VCaP (cell line): ENCODE results near the gene PARPBP.
"Not testable (repeated sequence)": the region's sequence is repeated elsewhere in the genome, so short reads cannot be mapped to it uniquely, and the experiment has no call there.

Experiments
- H3K27ac ChIP-seq: fragments of 450-650 bp; 2 replicates; pipeline ENCODE4 v1.5.1; 2017
- TF ChIP-seq, protein P1 (sequence below): fragments of 450-650 bp; conservative IDR thresholded peaks from 2 replicates; pipeline ENCODE4 v1.5.1; 2017; ENCODE audit warnings: mild to moderate bottlenecking, moderate library complexity

PARPBP gene

DNA sequence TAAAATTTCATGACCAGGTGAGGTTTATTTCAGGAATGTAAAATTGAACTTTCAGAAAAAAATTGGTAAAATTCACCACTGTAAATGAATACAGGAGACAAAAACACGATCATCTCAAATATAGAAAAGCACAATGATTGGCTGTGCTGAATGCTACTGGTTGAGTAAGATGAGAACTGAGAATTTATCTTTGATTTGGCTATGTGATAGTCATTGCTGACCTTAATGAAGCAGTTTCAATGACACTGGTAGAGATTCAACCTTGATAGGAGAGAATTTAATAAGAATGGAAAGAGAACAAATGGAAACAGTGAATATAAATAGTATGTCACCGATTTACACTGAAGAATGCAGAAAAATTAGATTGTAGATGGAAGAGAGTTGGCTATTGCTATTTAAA lies 84.0 kb downstream of the PARPBP start:
- TF ChIP-seq, protein P1, sequence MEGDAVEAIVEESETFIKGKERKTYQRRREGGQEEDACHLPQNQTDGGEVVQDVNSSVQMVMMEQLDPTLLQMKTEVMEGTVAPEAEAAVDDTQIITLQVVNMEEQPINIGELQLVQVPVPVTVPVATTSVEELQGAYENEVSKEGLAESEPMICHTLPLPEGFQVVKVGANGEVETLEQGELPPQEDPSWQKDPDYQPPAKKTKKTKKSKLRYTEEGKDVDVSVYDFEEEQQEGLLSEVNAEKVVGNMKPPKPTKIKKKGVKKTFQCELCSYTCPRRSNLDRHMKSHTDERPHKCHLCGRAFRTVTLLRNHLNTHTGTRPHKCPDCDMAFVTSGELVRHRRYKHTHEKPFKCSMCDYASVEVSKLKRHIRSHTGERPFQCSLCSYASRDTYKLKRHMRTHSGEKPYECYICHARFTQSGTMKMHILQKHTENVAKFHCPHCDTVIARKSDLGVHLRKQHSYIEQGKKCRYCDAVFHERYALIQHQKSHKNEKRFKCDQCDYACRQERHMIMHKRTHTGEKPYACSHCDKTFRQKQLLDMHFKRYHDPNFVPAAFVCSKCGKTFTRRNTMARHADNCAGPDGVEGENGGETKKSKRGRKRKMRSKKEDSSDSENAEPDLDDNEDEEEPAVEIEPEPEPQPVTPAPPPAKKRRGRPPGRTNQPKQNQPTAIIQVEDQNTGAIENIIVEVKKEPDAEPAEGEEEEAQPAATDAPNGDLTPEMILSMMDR = no peak
- no peak overlapping the region for H3K27ac ChIP-seq

DNA sequence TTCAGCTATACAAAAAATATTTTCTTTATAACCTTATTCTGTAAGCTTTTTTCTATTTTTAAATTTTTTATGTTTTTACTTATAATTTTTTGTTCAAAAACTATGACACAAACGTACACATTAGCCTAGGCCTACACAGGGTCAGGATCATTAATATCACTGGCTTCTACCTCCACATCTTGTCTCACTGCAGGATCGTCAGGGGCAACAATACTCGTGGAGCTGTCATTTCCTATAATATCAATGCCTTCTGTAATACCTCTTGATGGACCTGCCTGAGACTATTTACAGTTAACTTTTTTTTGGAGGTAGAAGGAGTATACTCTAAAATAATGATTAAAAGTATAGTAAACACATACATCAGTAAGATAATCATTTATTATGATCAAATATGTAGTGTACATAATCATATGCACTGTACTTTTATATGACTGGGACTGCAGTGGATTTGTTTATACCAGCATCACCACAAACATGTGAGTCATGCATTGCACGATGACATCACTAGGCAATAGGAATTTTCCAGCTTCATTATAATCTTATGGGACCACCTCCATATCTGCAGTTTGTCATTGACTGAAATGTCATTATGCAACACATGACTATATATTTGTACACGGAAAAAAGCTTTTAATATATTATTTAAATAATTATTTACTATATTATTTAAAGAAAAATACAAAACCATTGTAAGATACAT lies 96.2 kb downstream of the PARPBP start:
- no peak overlapping the region for H3K27ac ChIP-seq
- TF ChIP-seq, protein P1 = no peak

DNA sequence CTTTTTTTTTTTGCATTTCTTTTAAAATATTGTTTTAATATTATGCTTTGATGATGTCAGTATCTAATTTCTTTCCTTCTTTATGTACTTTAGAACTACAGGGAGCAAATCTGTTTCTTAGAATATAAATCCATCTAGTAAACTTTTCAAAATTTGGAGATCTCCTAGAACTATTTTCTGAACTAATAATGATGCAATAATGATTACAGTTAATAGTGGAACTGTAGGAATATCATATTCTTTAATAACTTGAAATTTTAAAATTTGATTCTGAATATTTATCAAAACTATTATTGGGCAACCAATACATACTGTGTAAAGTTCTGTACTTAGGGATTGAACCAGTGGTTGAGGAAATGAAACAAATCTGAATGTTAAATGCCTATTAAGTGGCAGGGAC lies 100.8 kb downstream of the PARPBP start:
- H3K27ac ChIP-seq = no peak overlapping the region
- TF ChIP-seq, protein P1 = no peak

DNA sequence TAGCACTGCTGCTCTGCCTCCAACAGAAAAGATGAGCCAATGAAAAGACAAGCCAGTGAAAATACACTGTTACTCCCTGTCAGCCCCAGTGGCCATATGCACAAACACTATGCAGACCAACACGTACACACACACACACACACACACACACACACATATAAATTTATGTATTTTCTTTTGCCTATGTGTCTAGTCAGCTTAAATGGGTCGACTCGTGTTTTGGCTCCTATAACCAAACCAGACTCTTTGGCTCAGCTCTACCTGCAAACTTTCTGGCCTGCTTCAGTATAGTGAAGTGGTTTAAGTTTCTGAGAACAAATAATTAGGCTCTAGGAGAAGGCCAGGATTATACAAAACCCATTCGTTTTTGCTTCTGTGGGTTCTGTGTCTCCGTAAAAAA lies 108.0 kb downstream of the PARPBP start:
- H3K27ac ChIP-seq = no peak overlapping the region
- TF ChIP-seq, protein P1 = no peak

DNA sequence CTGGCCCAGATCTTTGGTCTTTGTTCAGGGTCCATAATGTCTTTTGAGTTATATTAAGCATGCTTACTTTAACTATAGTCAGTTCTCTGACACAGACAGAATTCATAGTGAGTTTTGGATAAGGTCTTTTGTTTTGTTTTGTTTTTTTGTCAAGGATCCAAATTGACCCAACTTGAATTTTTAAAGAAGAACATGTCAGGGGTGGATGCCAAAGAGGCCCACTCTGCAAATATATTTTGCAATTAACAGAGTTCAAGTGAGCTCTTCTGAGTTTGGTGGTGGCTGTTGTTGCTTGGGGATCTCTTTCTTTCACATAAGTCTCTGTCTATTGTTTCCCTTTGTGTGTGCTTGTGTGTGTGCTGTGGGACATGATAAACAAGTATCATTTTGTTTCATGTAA lies 112.1 kb downstream of the PARPBP start:
- TF ChIP-seq, protein P1 = no peak
- no peak overlapping the region for H3K27ac ChIP-seq

DNA sequence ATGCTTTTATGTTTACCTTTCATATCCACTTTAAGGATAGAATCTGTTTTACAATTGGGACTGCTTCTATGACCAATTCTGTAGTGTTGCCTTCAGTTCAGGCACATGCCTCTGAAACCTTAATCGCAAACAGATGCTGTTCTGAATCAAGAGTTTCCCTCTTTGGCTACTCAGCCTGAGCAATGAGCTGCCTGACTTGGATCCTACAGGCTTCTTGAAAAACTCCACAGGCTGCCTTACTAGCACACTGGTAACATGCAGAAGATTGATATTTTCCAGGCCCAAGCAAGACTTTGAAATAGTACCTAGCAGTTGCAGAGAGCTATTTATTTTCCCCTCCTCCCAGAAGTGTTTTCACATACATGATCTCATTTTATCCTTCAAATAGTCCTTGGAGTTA lies 112.5 kb downstream of the PARPBP start:
- TF ChIP-seq, protein P1 = no peak
- no peak overlapping the region for H3K27ac ChIP-seq

DNA sequence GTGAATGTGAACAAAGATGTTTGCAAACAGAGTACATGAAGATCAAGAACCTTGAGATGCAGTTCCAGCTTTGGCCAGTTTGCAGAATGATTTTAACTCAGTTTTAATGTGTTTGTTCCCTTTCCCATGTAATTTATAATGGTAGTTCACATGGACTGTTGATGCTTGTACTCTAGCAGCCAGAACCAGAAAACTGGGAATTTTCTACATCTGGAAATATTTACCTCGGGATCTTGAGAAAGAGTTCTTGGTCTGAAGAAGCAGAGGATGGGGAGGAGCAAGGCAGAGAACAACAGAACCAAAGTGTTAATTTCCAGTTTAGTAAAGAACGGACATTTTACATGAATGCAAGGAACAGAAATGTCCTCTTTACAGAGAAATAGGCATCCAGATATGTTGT lies 114.6 kb downstream of the PARPBP start:
- TF ChIP-seq, protein P1 = no peak; the same call in 1 of the 2 replicates
- no peak overlapping the region for H3K27ac ChIP-seq

DNA sequence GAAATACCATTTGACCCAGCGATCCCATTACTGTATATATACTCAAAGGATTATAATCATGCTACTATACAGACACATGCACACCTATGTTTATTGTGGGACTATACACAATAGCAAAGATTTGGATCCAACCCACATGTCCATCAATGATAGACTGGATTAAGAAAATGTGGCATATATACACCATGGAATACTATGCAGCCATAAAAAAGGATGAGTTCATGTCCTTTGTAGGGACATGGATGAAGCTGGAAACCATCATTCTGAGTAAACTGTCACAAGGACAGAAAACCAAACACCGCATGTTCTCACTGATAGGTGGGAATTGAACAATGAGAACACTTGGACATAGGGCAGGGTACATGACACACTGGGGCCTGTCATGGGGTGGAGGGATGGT lies 120.9 kb downstream of the PARPBP start:
- H3K27ac ChIP-seq = not testable (repeated sequence)
